ENCODE results near the gene HIGD1A. TPM values are rescaled to one million over a fixed set of nuclear protein-coding genes. Genes with fewer than 3 reads are reported as not detected.
A peak's percentile ranks its signal among the peaks of the same experiment; 100 is the strongest.

The HIGD1A gene
- polyA plus RNA-seq: 303 and 350 TPM in 2 replicates
- 138 and 141 TPM in 2 replicates for polyA minus RNA-seq

DNA sequence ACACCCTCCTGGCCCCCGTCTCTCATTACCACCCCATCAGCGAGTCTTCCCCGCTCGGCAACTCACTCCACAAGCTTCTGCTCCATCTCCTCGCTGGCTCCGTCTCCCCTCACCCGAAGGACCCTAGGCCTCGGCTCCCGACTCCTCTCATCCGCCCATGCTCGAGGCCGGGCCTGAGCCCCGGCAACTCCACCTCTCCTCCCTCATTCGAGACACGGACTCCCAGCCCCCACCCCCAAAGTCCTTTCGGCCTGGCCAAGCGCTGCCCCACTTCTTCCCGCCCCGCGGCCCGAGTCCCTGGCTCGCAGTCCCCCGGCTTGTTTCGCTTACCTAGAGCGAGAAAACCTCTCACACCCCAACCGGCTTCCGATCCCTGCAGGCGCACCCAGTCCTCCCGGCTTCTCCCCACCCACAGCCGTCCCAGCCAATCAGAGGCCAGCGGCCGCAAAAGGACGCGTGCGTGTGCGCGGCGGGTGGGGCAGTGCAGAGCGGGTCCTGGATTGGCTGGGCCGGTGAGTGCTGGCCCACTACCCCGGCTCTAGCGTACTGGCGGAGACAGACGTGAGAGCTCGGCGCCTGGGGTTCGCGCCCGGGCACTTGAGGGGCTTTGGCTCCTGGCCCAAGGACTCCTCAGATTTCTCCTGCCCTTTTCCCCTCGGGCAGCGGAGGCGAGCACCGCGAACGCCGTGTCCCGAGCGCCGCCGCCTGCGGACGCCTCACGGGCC lies at the start of gene HIGD1A:
Gene HIGD1A (minus strand): TSS at position 385 of the 725 bp plus-strand sequence. CDS start 10,237 bp downstream, outside the sequence.
- Histone ChIP-seq H3K27me3 (ENCODE audit: insufficient read depth, low read depth, low read length) (no peaks in the 10 kb centered on the region), H3K4me3 (ENCODE audit: low read length) (peak within 1 kb of the TSS; percentile 83), H3F3A (ENCODE audit: insufficient read depth, low read length, poor library complexity, severe bottlenecking) (peaks cover 4% of the 10 kb centered on the region), H3K36me3 (ENCODE audit: insufficient read depth, low read length) (no peaks in the 10 kb centered on the region), H3K9me2 (ENCODE audit: insufficient read depth, low read length) (no peaks in the 10 kb centered on the region), H3K27ac (ENCODE audit: low read length) (peak within 1 kb of the TSS; percentile 94), H3K9ac (ENCODE audit: low read length) (peak within 1 kb of the TSS; percentile 95), H4K20me1 (ENCODE audit: insufficient read depth) (no peaks in the 10 kb centered on the region), H3K4me2 (ENCODE audit: low read length) (peak within 1 kb of the TSS; percentile 100), H3K79me2 (replicated peaks; ENCODE audit: insufficient read depth, low read length) (peaks cover 39% of the 10 kb centered on the region), H3K9me3 (ENCODE audit: low read length) (no peaks in the 10 kb centered on the region), H2AFZ (ENCODE audit: low read depth, low read length) (peak within 1 kb of the TSS; percentile 66)
- TF ChIP-seq, protein P1, sequence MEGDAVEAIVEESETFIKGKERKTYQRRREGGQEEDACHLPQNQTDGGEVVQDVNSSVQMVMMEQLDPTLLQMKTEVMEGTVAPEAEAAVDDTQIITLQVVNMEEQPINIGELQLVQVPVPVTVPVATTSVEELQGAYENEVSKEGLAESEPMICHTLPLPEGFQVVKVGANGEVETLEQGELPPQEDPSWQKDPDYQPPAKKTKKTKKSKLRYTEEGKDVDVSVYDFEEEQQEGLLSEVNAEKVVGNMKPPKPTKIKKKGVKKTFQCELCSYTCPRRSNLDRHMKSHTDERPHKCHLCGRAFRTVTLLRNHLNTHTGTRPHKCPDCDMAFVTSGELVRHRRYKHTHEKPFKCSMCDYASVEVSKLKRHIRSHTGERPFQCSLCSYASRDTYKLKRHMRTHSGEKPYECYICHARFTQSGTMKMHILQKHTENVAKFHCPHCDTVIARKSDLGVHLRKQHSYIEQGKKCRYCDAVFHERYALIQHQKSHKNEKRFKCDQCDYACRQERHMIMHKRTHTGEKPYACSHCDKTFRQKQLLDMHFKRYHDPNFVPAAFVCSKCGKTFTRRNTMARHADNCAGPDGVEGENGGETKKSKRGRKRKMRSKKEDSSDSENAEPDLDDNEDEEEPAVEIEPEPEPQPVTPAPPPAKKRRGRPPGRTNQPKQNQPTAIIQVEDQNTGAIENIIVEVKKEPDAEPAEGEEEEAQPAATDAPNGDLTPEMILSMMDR (IDR thresholded peaks at IDR 0.05; ENCODE audit: poor library complexity, severe bottlenecking): peak; percentile 16
- TF ChIP-seq RAD21 (conservative IDR thresholded peaks at IDR 0.05) (no peak), REST (IDR thresholded peaks at IDR 0.05; ENCODE audit: borderline replicate concordance) (peak; percentile 85), MXI1 (conservative IDR thresholded peaks at IDR 0.05; ENCODE audit: poor library complexity, severe bottlenecking) (peak; percentile 70), EP300 (conservative IDR thresholded peaks at IDR 0.05; ENCODE audit: poor library complexity, severe bottlenecking) (no peak), EZH2 (IDR thresholded peaks at IDR 0.05; ENCODE audit: borderline replicate concordance, insufficient read depth, low read length, poor library complexity, severe bottlenecking) (no peak), POLR2AphosphoS5 (IDR thresholded peaks at IDR 0.05) (peak; percentile 99), TAF1 (IDR thresholded peaks at IDR 0.05; ENCODE audit: low read depth) (peak; percentile 75)

- H3F3A ChIP-seq (ENCODE audit: insufficient read depth, low read length, poor library complexity, severe bottlenecking): no peaks in the 10 kb centered on the region
- H3K79me2 ChIP-seq (replicated peaks; ENCODE audit: insufficient read depth, low read length): no peaks in the 10 kb centered on the region
These were observed 49.5 kb upstream of the HIGD1A start for GRCh38 chr3:42853739-42854302.

More at GRCh38 chr3:42853739-42854302, 49.5 kb upstream of the HIGD1A start:
- Histone ChIP-seq H3K4me2 (ENCODE audit: low read length) (no peak overlapping the region), H3K9me2 (ENCODE audit: insufficient read depth, low read length) (no peaks in the 10 kb centered on the region), H3K27ac (ENCODE audit: low read length) (no peak overlapping the region), H3K36me3 (ENCODE audit: insufficient read depth, low read length) (no peaks in the 10 kb centered on the region), H4K20me1 (ENCODE audit: insufficient read depth) (no peaks in the 10 kb centered on the region), H3K9ac (ENCODE audit: low read length) (no peak overlapping the region), H3K4me3 (ENCODE audit: low read length) (no peak overlapping the region), H3K9me3 (ENCODE audit: low read length) (no peaks in the 10 kb centered on the region), H2AFZ (ENCODE audit: low read depth, low read length) (no peak overlapping the region), H3K27me3 (ENCODE audit: insufficient read depth, low read depth, low read length) (no peaks in the 10 kb centered on the region)
- TF ChIP-seq MXI1 (conservative IDR thresholded peaks at IDR 0.05; ENCODE audit: poor library complexity, severe bottlenecking) (no peak), RAD21 (conservative IDR thresholded peaks at IDR 0.05) (no peak), EZH2 (IDR thresholded peaks at IDR 0.05; ENCODE audit: borderline replicate concordance, insufficient read depth, low read length, poor library complexity, severe bottlenecking) (no peak), TAF1 (IDR thresholded peaks at IDR 0.05; ENCODE audit: low read depth) (no peak), POLR2AphosphoS5 (IDR thresholded peaks at IDR 0.05) (no peak), SMC3 (conservative IDR thresholded peaks at IDR 0.05; ENCODE audit: poor library complexity) (no peak), REST (IDR thresholded peaks at IDR 0.05; ENCODE audit: borderline replicate concordance) (no peak), EP300 (conservative IDR thresholded peaks at IDR 0.05; ENCODE audit: poor library complexity, severe bottlenecking) (no peak)
- TF ChIP-seq, protein P1 (IDR thresholded peaks at IDR 0.05; ENCODE audit: poor library complexity, severe bottlenecking): no peak

All from neural cell (in vitro differentiated cells).